ENCODE results near the gene IKBKG. TPM values are rescaled to one million over a fixed set of nuclear protein-coding genes. Genes with fewer than 3 reads are reported as not detected.

IKBKG gene
- total and polyA plus RNA-seq, 2 of the 13 experiments (the other 11 are each of a cell fraction or from before 2014, with no cell fraction given), result 30.6 to 44.3 TPM

GRCh38 chrX:154526901-154527675, 20.3 kb upstream of the IKBKG start (continued):
- TF ChIP-seq ZNF501 (CRISPR knock-in tag; IDR thresholded peaks at IDR 0.05), result 0 out of 2 replicates have a peak, but pooled peaks have one; percentile 27
- 0 out of 2 replicates have a peak, but pooled peaks have one; percentile 16 for TF ChIP-seq PATZ1 (CRISPR knock-in tag; IDR thresholded peaks at IDR 0.05)
- TF ChIP-seq ZNF331 (CRISPR knock-in tag; IDR thresholded peaks at IDR 0.05), result no peak
- TF ChIP-seq THAP11 (CRISPR knock-in tag; IDR thresholded peaks at IDR 0.05), result no peak
- no peak for TF ChIP-seq RFX3 (CRISPR knock-in tag; IDR thresholded peaks at IDR 0.05)
- TF ChIP-seq TFDP1 (CRISPR knock-in tag; IDR thresholded peaks at IDR 0.05; ENCODE audit: borderline replicate concordance), result no peak
- no peak for TF ChIP-seq ATF6 (CRISPR knock-in tag; conservative IDR thresholded peaks at IDR 0.05)
- peak; percentile 18; the same call in 1 of the 2 replicates for TF ChIP-seq TFAP4 (IDR thresholded peaks at IDR 0.05; ENCODE audit: borderline replicate concordance, low read depth)
- TF ChIP-seq ZBTB33 (CRISPR knock-in tag; IDR thresholded peaks at IDR 0.05), result no peak
- TF ChIP-seq PITX1 (CRISPR knock-in tag; IDR thresholded peaks at IDR 0.05), result peak; percentile 15; the same call in 1 of the 2 replicates
- TF ChIP-seq ZNF280B (CRISPR knock-in tag; IDR thresholded peaks at IDR 0.05; ENCODE audit: borderline replicate concordance), result no peak
- no peak for TF ChIP-seq TARDBP (CRISPR knock-in tag; IDR thresholded peaks at IDR 0.05)
- TF ChIP-seq ZNF256 (CRISPR knock-in tag; conservative IDR thresholded peaks at IDR 0.05), result no peak
- no peak for TF ChIP-seq E2F5 (CRISPR knock-in tag; conservative IDR thresholded peaks at IDR 0.05)
- TF ChIP-seq ZNF124 (CRISPR knock-in tag; IDR thresholded peaks at IDR 0.05), result no peak
- TF ChIP-seq ATF5 (CRISPR knock-in tag; IDR thresholded peaks at IDR 0.05; ENCODE audit: low read depth), result no peak
- TF ChIP-seq ZNF713 (CRISPR knock-in tag; IDR thresholded peaks at IDR 0.05), result no peak
